ENCODE measurements around the gene LINC01488.

The LINC01488 gene

GRCh38 chr11:69492201-69492991 lies 10.9 kb downstream of the LINC01488 start:
- no peak for DNase-seq (ENCODE audit: low read depth in 2 of 2)

GRCh38 chr11:69493931-69494821 lies 12.7 kb downstream of the LINC01488 start:
- DNase-seq (ENCODE audit: low read depth in 2 of 2), result no peak

GRCh38 chr11:69494851-69495250 lies 13.4 kb downstream of the LINC01488 start:
- DNase-seq (ENCODE audit: low read depth in 2 of 2), result no peak

GRCh38 chr11:69495441-69496201 lies 14.2 kb downstream of the LINC01488 start:
- no peak for DNase-seq (ENCODE audit: low read depth in 2 of 2)

- DNase-seq (ENCODE audit: low read depth in 2 of 2), result no peak
These were observed 14.7 kb downstream of the LINC01488 start for GRCh38 chr11:69496202-69496557.

- no peak for DNase-seq (ENCODE audit: low read depth in 2 of 2)
These were observed 15.3 kb downstream of the LINC01488 start for GRCh38 chr11:69496631-69497220.

GRCh38 chr11:69497221-69497787 lies 15.8 kb downstream of the LINC01488 start:
- no peak for DNase-seq (ENCODE audit: low read depth in 2 of 2)

- no peak for DNase-seq (ENCODE audit: low read depth in 2 of 2)
These were observed 17.2 kb downstream of the LINC01488 start for GRCh38 chr11:69498614-69499175.

- DNase-seq (ENCODE audit: low read depth in 2 of 2), result no peak
These were observed 17.9 kb downstream of the LINC01488 start for GRCh38 chr11:69499186-69499917.

GRCh38 chr11:69499918-69500284 lies 18.4 kb downstream of the LINC01488 start:
- no peak for DNase-seq (ENCODE audit: low read depth in 2 of 2)

- no peak for DNase-seq (ENCODE audit: low read depth in 2 of 2)
These were observed 19.0 kb downstream of the LINC01488 start for GRCh38 chr11:69500285-69501120.

- no peak for DNase-seq (ENCODE audit: low read depth in 2 of 2)
These were observed 19.6 kb downstream of the LINC01488 start for GRCh38 chr11:69501121-69501489.

GRCh38 chr11:69501891-69502860 lies 20.7 kb downstream of the LINC01488 start:
- DNase-seq (ENCODE audit: low read depth in 2 of 2), result no peak

GRCh38 chr11:69504127-69504526 lies 22.7 kb downstream of the LINC01488 start:
- DNase-seq (ENCODE audit: low read depth in 2 of 2), result no peak

- DNase-seq (ENCODE audit: low read depth in 2 of 2), result no peak
These were observed 23.3 kb downstream of the LINC01488 start for GRCh38 chr11:69504576-69505335.

GRCh38 chr11:69508974-69509373 lies 27.5 kb downstream of the LINC01488 start:
- DNase-seq (ENCODE audit: low read depth in 2 of 2), result no peak

GRCh38 chr11:69509381-69509780 lies 27.9 kb downstream of the LINC01488 start:
- DNase-seq (ENCODE audit: low read depth in 2 of 2), result no peak

Data from activated CD8-positive, alpha-beta memory T cell treated with anti-CD3 and anti-CD28 coated beads for 4 hours (primary cell).